MM.1S (cell line): ENCODE results near the gene DPH3.

Experiments
- CTCF ChIP-seq: fragments of 300-600 bp; sonication (generic); IDR thresholded peaks from 2 replicates; pipeline ENCODE4 v1.5.1; 2016; ENCODE audit warnings: antibody characterized with exemption, low read length, mixed read lengths
- EZH2 ChIP-seq: fragments of 300-600 bp; sonication (generic); optimal IDR thresholded peaks from 2 replicates; pipeline ENCODE3; 2017; ENCODE audit warnings: low read depth, mild to moderate bottlenecking, antibody characterized with exemption, low read length, mixed read lengths
- EZH2phosphoT487 ChIP-seq: fragments of 300-600 bp; sonication (generic); IDR thresholded peaks from 2 replicates; pipeline ENCODE4 v1.6.1; 2018; ENCODE audit warnings: antibody characterized with exemption, low read length

- TF ChIP-seq CTCF: no peak
- no peak for TF ChIP-seq EZH2
- TF ChIP-seq EZH2phosphoT487: no peak
These were observed 28.6 kb downstream of the DPH3 start for GRCh38 chr3:16236030-16236639.
